GM12878 (cell line): ENCODE data around the gene USP35. TPM values are rescaled to one million over a fixed set of nuclear protein-coding genes. Genes with fewer than 3 reads are reported as not detected.

ENCODE experiments used
- ATAC-seq: fragments of 200-7000 bp; cut with Tn5 transposase; 3 replicates; pipeline ENCODE4 v1.9.1; 2020; ENCODE audit warnings: mild to moderate bottlenecking, moderate library complexity
- BruUV-seq: library from RNA; stranded (reverse); fragments of 400-500 nt; replicated peaks from 2 replicates; lab custom pipeline; 2021; lab: Mats Ljungman, UMichigan
- CTCF ChIA-PET: fragments of 300-600 bp; sonication (Branson Sonifier 250); formaldehyde crosslinking; extraction: SDS; loops from one replicate; lab custom pipeline; 2021; ENCODE audit warnings: inconsistent platforms; lab: Yijun Ruan, JAX
- POLR2A ChIA-PET: fragments of 350-600 bp; formaldehyde crosslinking; extraction: SDS; loops from one replicate; lab custom pipeline; 2021; ENCODE audit warnings: inconsistent platforms; lab: Charles Lee
- RAD21 ChIA-PET: fragments of 300-600 bp; sonication (Branson Sonifier 250); formaldehyde crosslinking; loops from one replicate; lab custom pipeline; 2023; ENCODE audit warnings: antibody characterized with exemption; ENCODE audit not compliant: unreplicated experiment; lab: Charles Lee
- SMC1A ChIA-PET: fragments of 300-600 bp; sonication (Branson Sonifier 250); formaldehyde crosslinking; loops from one replicate; lab custom pipeline; 2023; ENCODE audit not compliant: unreplicated experiment, uncharacterized antibody; lab: Charles Lee
- DNase-seq: peaks from one replicate; pipeline ENCODE4 v3.0.0-alpha.2; 2011; ENCODE audit warnings: low read depth, low spot score
- FAIRE-seq: peaks from 3 replicates; lab custom pipeline; 2011; peaks lifted over from hg19 to GRCh38; lab: Jason Lieb, UNC
- H2AFZ ChIP-seq: 2 replicates; pipeline ENCODE4 v1.6.0; 2011; ENCODE audit warnings: low read depth, low read length, control low read depth; ENCODE audit not compliant: control insufficient read depth
- H3K27ac ChIP-seq: 2 replicates; pipeline ENCODE4 v1.5.1; 2011; ENCODE audit warnings: control low read depth; ENCODE audit not compliant: control insufficient read depth, insufficient read depth
- H3K27me3 ChIP-seq, 2 experiments: replicated peaks in 1 of 2; 2 replicates each; pipeline versions ENCODE4 v1.6.0 to v1.6.1; 2011; ENCODE audit warnings: low read length in 1 of 2; ENCODE audit not compliant: control insufficient read depth in 2 of 2, insufficient read depth in 2 of 2
- H3K36me3 ChIP-seq, 2 experiments: 2 replicates each; pipeline ENCODE4 v1.5.1; 2011; ENCODE audit warnings: low read length in 1 of 2; ENCODE audit not compliant: control insufficient read depth in 2 of 2, insufficient read depth in 2 of 2
- H3K4me1 ChIP-seq: 2 replicates; pipeline ENCODE4 v1.6.1; 2011; ENCODE audit warnings: mild to moderate bottlenecking, low read length, moderate library complexity, mixed read lengths; ENCODE audit not compliant: control insufficient read depth, insufficient read depth
- H3K4me2 ChIP-seq: 2 replicates; pipeline ENCODE4 v1.6.0; 2011; ENCODE audit warnings: control low read depth; ENCODE audit not compliant: control insufficient read depth, insufficient read depth
- H3K4me3 ChIP-seq: fragments of 200-600 bp; sonication (generic); 2 replicates; pipeline ENCODE4 v1.5.1; 2016
- H3K79me2 ChIP-seq: 2 replicates; pipeline ENCODE4 v1.6.0; 2011; ENCODE audit warnings: low read length; ENCODE audit not compliant: control insufficient read depth, insufficient read depth
- H3K9ac ChIP-seq: 2 replicates; pipeline ENCODE4 v1.8.0; 2011; ENCODE audit warnings: low read length, control low read depth, mixed read lengths; ENCODE audit not compliant: control insufficient read depth, insufficient read depth
- H3K9me3 ChIP-seq: replicated peaks from 3 replicates; pipeline ENCODE4 v1.5.1; 2011; ENCODE audit warnings: mild to moderate bottlenecking, low read length; ENCODE audit not compliant: control insufficient read depth, insufficient read depth
- H4K20me1 ChIP-seq: 2 replicates; pipeline ENCODE4 v1.6.0; 2011; ENCODE audit not compliant: control insufficient read depth, insufficient read depth
- ATF7 ChIP-seq: fragments of 450-650 bp; IDR thresholded peaks from 2 replicates; pipeline ENCODE4 v1.6.1; 2016; ENCODE audit warnings: low read depth, mild to moderate bottlenecking
- FOS ChIP-seq: IDR thresholded peaks from 3 replicates; pipeline ENCODE4 v1.6.1; 2011; ENCODE audit warnings: borderline replicate concordance; ENCODE audit not compliant: insufficient read length; ENCODE audit errors: extremely low read depth
- MXI1 ChIP-seq: fragments of 150-350 bp; IDR thresholded peaks from 2 replicates; pipeline ENCODE4 v1.6.1; 2011; ENCODE audit warnings: low read depth, mild to moderate bottlenecking, inconsistent platforms, low read length, improper control_type of control experiment
- NBN ChIP-seq: fragments of 450-650 bp; IDR thresholded peaks from 2 replicates; pipeline ENCODE4 v1.6.1; 2016
- NKRF ChIP-seq: fragments of 450-650 bp; conservative IDR thresholded peaks from 2 replicates; pipeline ENCODE4 v1.6.1; 2017; ENCODE audit warnings: mild to moderate bottlenecking, moderate library complexity
- RELA ChIP-seq: fragments of 450-650 bp; IDR thresholded peaks from 2 replicates; pipeline ENCODE4 v1.8.0; 2014; ENCODE audit warnings: borderline replicate concordance; ENCODE audit not compliant: partially characterized antibody
- RELB ChIP-seq: fragments of 450-650 bp; IDR thresholded peaks from 2 replicates; pipeline ENCODE4 v1.6.1; 2017; ENCODE audit warnings: low read depth, mild to moderate bottlenecking, moderate library complexity
- YY1 ChIP-seq: IDR thresholded peaks from 2 replicates; pipeline ENCODE4 v1.6.1; 2011; ENCODE audit warnings: low read depth, mild to moderate bottlenecking, low read length
- WGBS: methylation state at CpG from one replicate; pipeline ENCODE4 v1.1.6; 2016; ENCODE audit warnings: low lambda C conversion rate; ENCODE audit not compliant: insufficient replicate concordance, insufficient coverage; ENCODE audit errors: missing lambda C conversion rate; 5-methylcytosine and 5-hydroxymethylcytosine counted together
- in situ Hi-C: fragments of 300-500 bp; cut with MboI; formaldehyde crosslinking; loops from 9 replicates; pipeline ENCODE4 v1.14.3; 2018; ENCODE audit warnings: mixed read lengths
- intact Hi-C: fragments of 100-400 bp; cut with micrococcal nuclease; formaldehyde crosslinking; loops from one replicate; pipeline ENCODE4 v1.14.2; 2022; ENCODE audit not compliant: unreplicated experiment
- polyA plus RNA-seq, 11 experiments: library from polyadenylated mRNA; depleted of rRNA in 4 of 11; unstranded in 6 of 11; stranded (reverse) in 5 of 11; fragments of >200 nt; fragmentation: Nextera tagmentation in 4 of 11; fragmentation: Illumina TruSeq in 1 of 11; extraction: Ambion mirVana in 4 of 11; extraction: Trizol in 1 of 11; gene quantifications; 1 replicate in 1 of 11; 2 replicates in 10 of 11; pipeline versions ENCODE4 v1.2.1 to v1.2.3, GENCODE V29; 2011 to 2016; ENCODE audit warnings: inconsistent platforms in 2 of 11, missing spikeins in 2 of 11, low read depth in 1 of 11
- total RNA-seq, 4 experiments: library from RNA; depleted of rRNA in 3 of 4; stranded (reverse); fragments of >200 nt in 3 of 4; fragmentation: Illumina TruSeq in 1 of 4; extraction: Trizol in 1 of 4; gene quantifications; 2 replicates each; pipeline versions ENCODE4 v1.2.1 to v1.2.3, GENCODE V29; 2013 to 2021
- TF ChIP-seq, protein P1 (sequence below): fragments of 450-650 bp; formaldehyde crosslinking; IDR thresholded peaks from 2 replicates; pipeline ENCODE4 v1.5.0; 2022; ENCODE audit warnings: mild to moderate bottlenecking, missing genetic modification characterization
- TF ChIP-seq, protein P2 (sequence below): IDR thresholded peaks from 2 replicates; pipeline ENCODE4 v1.6.1; 2011; ENCODE audit warnings: low read depth, low read length, improper control_type of control experiment, borderline replicate concordance

USP35 gene
- total and polyA plus RNA-seq, 10 of the 15 experiments (the other 5 are each of a cell fraction or from before 2014, with no cell fraction given): 0.13 to 6.4 (median 3.1) TPM; not detected in 1

- TF ChIP-seq, protein P1, sequence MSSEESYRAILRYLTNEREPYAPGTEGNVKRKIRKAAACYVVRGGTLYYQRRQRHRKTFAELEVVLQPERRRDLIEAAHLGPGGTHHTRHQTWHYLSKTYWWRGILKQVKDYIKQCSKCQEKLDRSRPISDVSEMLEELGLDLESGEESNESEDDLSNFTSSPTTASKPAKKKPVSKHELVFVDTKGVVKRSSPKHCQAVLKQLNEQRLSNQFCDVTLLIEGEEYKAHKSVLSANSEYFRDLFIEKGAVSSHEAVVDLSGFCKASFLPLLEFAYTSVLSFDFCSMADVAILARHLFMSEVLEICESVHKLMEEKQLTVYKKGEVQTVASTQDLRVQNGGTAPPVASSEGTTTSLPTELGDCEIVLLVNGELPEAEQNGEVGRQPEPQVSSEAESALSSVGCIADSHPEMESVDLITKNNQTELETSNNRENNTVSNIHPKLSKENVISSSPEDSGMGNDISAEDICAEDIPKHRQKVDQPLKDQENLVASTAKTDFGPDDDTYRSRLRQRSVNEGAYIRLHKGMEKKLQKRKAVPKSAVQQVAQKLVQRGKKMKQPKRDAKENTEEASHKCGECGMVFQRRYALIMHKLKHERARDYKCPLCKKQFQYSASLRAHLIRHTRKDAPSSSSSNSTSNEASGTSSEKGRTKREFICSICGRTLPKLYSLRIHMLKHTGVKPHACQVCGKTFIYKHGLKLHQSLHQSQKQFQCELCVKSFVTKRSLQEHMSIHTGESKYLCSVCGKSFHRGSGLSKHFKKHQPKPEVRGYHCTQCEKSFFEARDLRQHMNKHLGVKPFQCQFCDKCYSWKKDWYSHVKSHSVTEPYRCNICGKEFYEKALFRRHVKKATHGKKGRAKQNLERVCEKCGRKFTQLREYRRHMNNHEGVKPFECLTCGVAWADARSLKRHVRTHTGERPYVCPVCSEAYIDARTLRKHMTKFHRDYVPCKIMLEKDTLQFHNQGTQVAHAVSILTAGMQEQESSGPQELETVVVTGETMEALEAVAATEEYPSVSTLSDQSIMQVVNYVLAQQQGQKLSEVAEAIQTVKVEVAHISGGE (CRISPR knock-in tag): no peak
- TF ChIP-seq RELA (no peak), FOS (no peak)
Observed at GRCh38 chr11:78213526-78214330, 25.0 kb downstream of the USP35 start (continued).

GRCh38 chr11:78214331-78215194 is 25.8 kb downstream of the USP35 start:
- CTCF ChIA-PET: no interaction called here
- POLR2A ChIA-PET: no interaction called here
- Histone ChIP-seq H3K4me3 (no peak overlapping the region), H3K4me1 (no peaks in the 10 kb centered on the region), H4K20me1 (no peaks in the 10 kb centered on the region), H3K4me2 (no peak overlapping the region), H3K27ac (no peak overlapping the region), H3K27me3 (no peaks in the 10 kb centered on the region), H3K79me2 (no peaks in the 10 kb centered on the region), H3K9me3 (no peaks in the 10 kb centered on the region), H3K9ac (no peak overlapping the region), H3K36me3 (peaks cover 0 to 5% of the 10 kb centered on the region in 2 experiments), H2AFZ (no peak overlapping the region)
- RAD21 ChIA-PET: no interaction called here
- SMC1A ChIA-PET: no interaction called here
- intact Hi-C loops (no loop called here), in situ Hi-C loops (no loop called here)
- ATAC-seq: no peak
- no peak for FAIRE-seq
- no TSS peak for BruUV-seq
- DNase-seq: no peak
- WGBS: 56% methylated on average over 12 of the region's 12 CpGs
- TF ChIP-seq YY1: no peak
- TF ChIP-seq, protein P2, sequence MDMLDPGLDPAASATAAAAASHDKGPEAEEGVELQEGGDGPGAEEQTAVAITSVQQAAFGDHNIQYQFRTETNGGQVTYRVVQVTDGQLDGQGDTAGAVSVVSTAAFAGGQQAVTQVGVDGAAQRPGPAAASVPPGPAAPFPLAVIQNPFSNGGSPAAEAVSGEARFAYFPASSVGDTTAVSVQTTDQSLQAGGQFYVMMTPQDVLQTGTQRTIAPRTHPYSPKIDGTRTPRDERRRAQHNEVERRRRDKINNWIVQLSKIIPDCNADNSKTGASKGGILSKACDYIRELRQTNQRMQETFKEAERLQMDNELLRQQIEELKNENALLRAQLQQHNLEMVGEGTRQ: no peak
- no peak for TF ChIP-seq NBN
- TF ChIP-seq RELB: no peak
- TF ChIP-seq ATF7: no peak
- no peak for TF ChIP-seq MXI1
- no peak for TF ChIP-seq NKRF
